GM18517 (cell line): ENCODE measurements around the gene APOL4.
"Not testable (repeated sequence)": the region's sequence is repeated elsewhere in the genome, so short reads cannot be mapped to it uniquely, and the experiment has no call there.

Experiments
- ATAC-seq: cut with Tn5 transposase; IDR thresholded peaks from one replicate; pipeline ENCODE4 v1.9.1; 2021; ENCODE audit warnings: mild to moderate bottlenecking, moderate library complexity; ENCODE audit not compliant: unreplicated experiment

Gene APOL4

GRCh38 chr22:36156515-36157419, 44.8 kb downstream of the APOL4 start:
- no peak for ATAC-seq

DNA sequence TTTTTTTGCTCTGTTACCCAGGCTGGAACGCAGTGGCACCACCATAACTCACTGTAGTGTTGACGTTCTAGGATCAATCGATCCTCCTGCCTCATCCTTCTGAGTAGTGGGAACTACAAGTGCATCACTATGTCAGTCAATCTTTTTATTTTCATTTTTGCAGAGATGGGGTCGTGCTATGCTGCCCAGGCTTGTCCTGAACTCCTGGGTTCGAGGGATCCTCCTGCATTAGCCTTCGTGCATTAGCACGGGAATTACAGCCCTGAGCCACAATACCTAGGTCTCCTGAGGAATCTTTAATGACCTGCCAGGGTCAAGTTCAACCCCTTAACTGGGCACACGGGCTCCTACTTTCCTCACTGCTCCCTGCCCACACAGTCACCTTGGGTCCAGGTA, 45.5 kb downstream of the APOL4 start:
- no peak for ATAC-seq

- ATAC-seq, result no peak
Measured at GRCh38 chr22:36155702-36156101, 45.9 kb downstream of the APOL4 start.

GRCh38 chr22:36154423-36154945, 47.1 kb downstream of the APOL4 start:
- no peak for ATAC-seq

GRCh38 chr22:36153501-36154422, 47.8 kb downstream of the APOL4 start:
- no peak for ATAC-seq

GRCh38 chr22:36152821-36153220, 48.8 kb downstream of the APOL4 start:
- not testable (repeated sequence) for ATAC-seq

- ATAC-seq, result no peak
Measured at GRCh38 chr22:36152088-36152487, 49.5 kb downstream of the APOL4 start.

DNA sequence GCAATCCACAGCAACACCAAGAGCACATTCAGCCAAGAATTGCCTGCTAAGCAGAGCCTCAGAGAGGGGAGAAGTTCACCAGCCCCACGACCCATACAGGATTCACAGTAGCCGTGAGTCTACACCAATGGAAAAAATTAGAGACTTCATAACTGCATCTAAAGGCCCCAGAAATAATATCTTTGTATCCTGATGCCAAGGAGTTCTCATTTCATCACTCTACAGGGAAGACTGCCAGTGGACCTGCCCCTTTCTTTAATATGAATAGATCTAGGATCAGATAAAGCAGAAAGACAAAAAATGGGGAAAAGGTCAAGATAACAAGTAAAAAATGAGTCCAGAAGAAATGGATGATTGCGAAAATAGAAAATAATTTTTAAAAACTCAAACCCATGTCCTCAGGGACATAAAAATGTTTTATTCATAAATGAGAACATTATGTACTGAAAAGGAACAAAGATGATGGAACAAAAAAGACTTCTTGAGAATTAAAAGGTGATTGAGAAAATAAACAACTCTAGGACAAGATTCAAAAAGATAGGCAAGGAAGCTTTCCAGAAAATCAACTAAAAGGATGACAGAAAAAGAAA, 50.5 kb downstream of the APOL4 start:
- no peak for ATAC-seq

DNA sequence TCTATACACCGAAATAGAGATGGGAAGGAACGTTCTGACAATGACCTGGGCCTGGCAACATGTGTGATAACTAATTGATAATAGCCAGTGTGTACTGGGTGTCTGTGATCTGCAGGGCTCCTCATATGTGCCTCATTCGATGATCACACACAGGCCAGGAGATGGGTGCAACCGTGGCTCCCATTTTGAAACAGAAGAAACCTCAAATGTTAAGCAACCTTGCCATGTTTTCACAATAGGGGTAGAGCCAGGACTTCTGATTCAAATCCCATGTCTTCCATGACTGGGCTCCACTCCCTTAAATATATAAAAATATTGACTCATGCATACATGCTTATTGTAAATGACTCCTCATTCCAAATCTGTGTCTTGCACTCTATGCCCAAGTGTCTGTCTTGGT, 52.2 kb downstream of the APOL4 start:
- no peak for ATAC-seq

- ATAC-seq, result no peak
Measured at GRCh38 chr22:36148411-36148810, 53.2 kb downstream of the APOL4 start.

DNA sequence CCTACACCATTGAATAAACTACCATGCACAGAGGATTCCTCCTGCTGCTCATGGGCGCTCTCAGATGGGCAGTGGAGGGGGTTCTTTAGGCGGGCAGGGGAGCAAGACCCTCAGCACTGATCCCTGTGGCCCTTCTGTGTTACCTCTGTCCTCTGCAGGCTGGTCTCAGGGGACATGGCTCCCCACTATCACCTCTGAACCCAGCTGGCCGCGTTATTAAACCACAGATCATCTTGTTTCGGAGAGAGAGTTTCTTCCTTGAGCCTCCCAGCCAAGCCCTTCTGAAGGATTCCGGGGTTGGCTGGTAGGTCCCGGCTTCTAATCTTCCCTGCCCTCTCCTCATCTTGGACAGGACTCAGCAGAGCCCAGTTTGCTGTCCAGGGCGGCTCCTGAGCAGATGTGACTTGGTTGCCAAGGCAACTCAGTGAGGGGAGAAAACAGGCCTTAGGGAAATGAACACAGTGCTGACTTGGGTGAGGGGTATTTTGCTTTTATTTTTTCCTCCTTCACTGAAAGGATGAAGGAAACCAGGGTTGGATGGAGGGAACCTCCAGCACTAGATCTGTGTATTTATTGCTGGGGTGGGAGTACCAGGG, 54.3 kb downstream of the APOL4 start:
- no peak for ATAC-seq

- no peak for ATAC-seq
Measured at GRCh38 chr22:36145881-36146280, 55.7 kb downstream of the APOL4 start.

GRCh38 chr22:36144886-36145541, 56.6 kb downstream of the APOL4 start:
- no peak for ATAC-seq

DNA sequence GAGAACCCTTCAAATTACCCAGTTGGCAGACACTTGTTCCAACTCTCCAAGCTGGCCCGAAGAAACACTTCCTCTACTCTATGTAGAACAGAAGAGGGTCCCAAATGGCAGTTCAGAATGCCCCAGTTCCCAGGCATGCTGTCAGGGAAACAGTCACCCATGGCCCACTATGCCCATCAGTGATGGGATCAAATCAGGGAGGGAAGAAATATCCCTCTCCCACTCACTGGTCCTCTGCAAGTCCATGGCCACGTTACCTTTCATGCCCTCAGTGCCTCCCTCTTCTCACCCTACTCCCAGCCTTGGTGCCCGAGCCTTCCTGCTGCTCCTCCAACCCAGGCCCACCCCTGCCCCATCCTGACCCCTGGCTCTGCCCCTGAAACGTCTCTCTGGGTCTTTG, 57.7 kb downstream of the APOL4 start:
- no peak for ATAC-seq

DNA sequence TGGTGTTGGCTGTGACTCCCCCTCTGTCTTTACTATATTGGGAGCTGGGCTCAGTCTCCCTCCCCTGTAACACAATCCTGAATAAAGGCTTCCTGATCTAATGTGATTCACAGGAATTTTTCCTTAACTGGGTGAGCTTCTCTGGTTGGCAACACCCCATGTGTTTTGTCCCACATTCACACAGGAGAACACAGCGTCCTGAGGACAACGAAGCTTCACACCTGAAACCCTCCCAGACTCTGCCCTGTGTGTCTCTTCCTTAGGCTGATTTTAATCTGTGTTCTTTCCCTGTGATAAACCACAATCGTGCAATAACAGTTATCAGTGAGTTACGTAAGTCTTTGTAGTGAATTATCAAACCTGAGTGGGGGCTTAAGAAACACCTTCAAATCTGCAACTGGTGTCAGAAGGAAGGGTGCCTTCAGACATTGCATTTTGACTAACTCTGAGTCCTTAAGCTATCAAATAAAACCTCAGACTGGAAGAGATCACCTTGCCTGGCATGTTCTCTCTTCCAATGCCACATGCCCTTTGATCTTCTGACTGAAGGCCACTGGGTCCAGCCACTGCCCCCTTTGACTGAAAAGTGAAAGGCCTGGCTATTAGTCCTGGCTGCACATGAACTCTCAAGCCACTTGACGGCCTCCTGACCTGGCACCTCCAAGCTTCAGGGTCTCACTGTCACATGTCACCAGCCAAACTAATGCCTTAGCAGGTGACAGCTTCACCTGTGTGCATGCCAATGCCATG, 58.4 kb downstream of the APOL4 start:
- no peak for ATAC-seq

DNA sequence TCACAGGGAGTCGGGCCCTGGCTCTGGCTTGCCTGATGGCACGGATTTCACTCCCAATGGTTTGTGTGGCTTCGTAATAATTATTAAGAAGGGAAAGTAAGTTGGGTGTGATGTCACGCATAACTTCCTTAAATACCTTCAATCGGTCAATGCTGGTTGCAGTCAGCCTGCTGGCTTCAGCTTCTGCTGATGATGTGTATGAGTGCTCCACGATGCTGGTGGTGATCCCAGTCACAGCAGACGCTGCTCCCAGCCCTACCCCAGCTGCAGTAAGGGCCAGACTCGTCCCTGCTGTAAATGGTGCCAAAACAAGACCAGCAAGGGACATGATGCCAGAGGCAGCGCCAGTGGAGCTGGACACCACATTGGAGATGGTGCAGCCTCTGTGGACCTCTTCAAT, 60.1 kb downstream of the APOL4 start:
- no peak for ATAC-seq
